ENCODE measurements around the gene NPY4R.
"Not testable (repeated sequence)": the region's sequence is repeated elsewhere in the genome, so short reads cannot be mapped to it uniquely, and the experiment has no call there.

The NPY4R gene

GRCh38 chr10:46455992-46456391, 9.8 kb downstream of the NPY4R start:
- not testable (repeated sequence) for DNase-seq

GRCh38 chr10:46451365-46451764, 14.4 kb downstream of the NPY4R start:
- DNase-seq, result not testable (repeated sequence)

GRCh38 chr10:46450829-46451228, 14.9 kb downstream of the NPY4R start:
- not testable (repeated sequence) for DNase-seq

GRCh38 chr10:46447439-46447838, 18.3 kb downstream of the NPY4R start:
- not testable (repeated sequence) for DNase-seq

- not testable (repeated sequence) for DNase-seq
These were observed 20.2 kb downstream of the NPY4R start for GRCh38 chr10:46445389-46446122.

- DNase-seq, result not testable (repeated sequence)
These were observed 22.3 kb downstream of the NPY4R start for GRCh38 chr10:46443422-46443821.

GRCh38 chr10:46442706-46443275, 23.0 kb downstream of the NPY4R start:
- not testable (repeated sequence) for DNase-seq

GRCh38 chr10:46441837-46442278, 23.9 kb downstream of the NPY4R start:
- DNase-seq, result not testable (repeated sequence)

GRCh38 chr10:46440942-46441341, 24.8 kb downstream of the NPY4R start:
- DNase-seq, result not testable (repeated sequence)

GRCh38 chr10:46423550-46423949, 42.2 kb downstream of the NPY4R start:
- DNase-seq, result not testable (repeated sequence)

- DNase-seq, result not testable (repeated sequence)
These were observed 46.0 kb downstream of the NPY4R start for GRCh38 chr10:46419570-46420379.

- DNase-seq, result not testable (repeated sequence)
These were observed 47.5 kb downstream of the NPY4R start for GRCh38 chr10:46418283-46418682.

- DNase-seq, result not testable (repeated sequence)
These were observed 50.5 kb downstream of the NPY4R start for GRCh38 chr10:46415291-46415690.

- not testable (repeated sequence) for DNase-seq
These were observed 53.1 kb downstream of the NPY4R start for GRCh38 chr10:46412665-46413064.

GRCh38 chr10:46411123-46411522, 54.6 kb downstream of the NPY4R start:
- DNase-seq, result not testable (repeated sequence)

Data from NCI-H187 (cell line).